Loucy (cell line): ENCODE measurements around the gene TACC2.
"Not testable (repeated sequence)": the region's sequence is repeated elsewhere in the genome, so short reads cannot be mapped to it uniquely, and the experiment has no call there.

ENCODE experiments used
- EZH2phosphoT487 ChIP-seq: fragments of 200-600 bp; IDR thresholded peaks from 2 replicates; pipeline ENCODE4 v1.6.1; 2018; ENCODE audit warnings: antibody characterized with exemption, mild to moderate bottlenecking, moderate library complexity, borderline replicate concordance
- TF ChIP-seq, protein P1 (sequence below): fragments of 200-600 bp; sonication (generic); conservative IDR thresholded peaks from 2 replicates; pipeline ENCODE4 v1.5.1; 2014; ENCODE audit warnings: mild to moderate bottlenecking, antibody characterized with exemption, low read length

GRCh38 chr10:122017926-122018325 lies 29.0 kb downstream of the TACC2 start:
- TF ChIP-seq, protein P1, sequence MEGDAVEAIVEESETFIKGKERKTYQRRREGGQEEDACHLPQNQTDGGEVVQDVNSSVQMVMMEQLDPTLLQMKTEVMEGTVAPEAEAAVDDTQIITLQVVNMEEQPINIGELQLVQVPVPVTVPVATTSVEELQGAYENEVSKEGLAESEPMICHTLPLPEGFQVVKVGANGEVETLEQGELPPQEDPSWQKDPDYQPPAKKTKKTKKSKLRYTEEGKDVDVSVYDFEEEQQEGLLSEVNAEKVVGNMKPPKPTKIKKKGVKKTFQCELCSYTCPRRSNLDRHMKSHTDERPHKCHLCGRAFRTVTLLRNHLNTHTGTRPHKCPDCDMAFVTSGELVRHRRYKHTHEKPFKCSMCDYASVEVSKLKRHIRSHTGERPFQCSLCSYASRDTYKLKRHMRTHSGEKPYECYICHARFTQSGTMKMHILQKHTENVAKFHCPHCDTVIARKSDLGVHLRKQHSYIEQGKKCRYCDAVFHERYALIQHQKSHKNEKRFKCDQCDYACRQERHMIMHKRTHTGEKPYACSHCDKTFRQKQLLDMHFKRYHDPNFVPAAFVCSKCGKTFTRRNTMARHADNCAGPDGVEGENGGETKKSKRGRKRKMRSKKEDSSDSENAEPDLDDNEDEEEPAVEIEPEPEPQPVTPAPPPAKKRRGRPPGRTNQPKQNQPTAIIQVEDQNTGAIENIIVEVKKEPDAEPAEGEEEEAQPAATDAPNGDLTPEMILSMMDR: not testable (repeated sequence)
- TF ChIP-seq EZH2phosphoT487: not testable (repeated sequence)
